ENCODE results near the gene SLC35A3. TPM values are rescaled to one million over a fixed set of nuclear protein-coding genes. Genes with fewer than 3 reads are reported as not detected.

SLC35A3 gene
- polyA plus RNA-seq = 8.2 to 25.9 TPM (median 17.9 TPM) in 3 replicates
- 10.7 TPM for polyA plus RNA-seq (2011; ENCODE audit: low read depth)
- polyA plus RNA-seq (2011; cell fraction: cytosol; rRNA removed) = 7.1 and 22.9 TPM in 2 replicates
- 27.8 and 33.5 TPM in 2 replicates for polyA plus RNA-seq (2011; cell fraction: nucleus; rRNA removed)
- polyA plus RNA-seq (2012; ENCODE audit: low replicate concordance) = 14.1 and 14.2 TPM in 2 replicates
- 4.1 to 19.9 TPM (median 13.9 TPM) in 3 replicates for polyA minus RNA-seq
- polyA minus RNA-seq (2011; cell fraction: cytosol; rRNA and poly(A)+ RNA removed) = 12.7 TPM
- polyA minus RNA-seq (2011; cell fraction: nucleus; rRNA and poly(A)+ RNA removed) = 16.6 and 38.7 TPM in 2 replicates

DNA sequence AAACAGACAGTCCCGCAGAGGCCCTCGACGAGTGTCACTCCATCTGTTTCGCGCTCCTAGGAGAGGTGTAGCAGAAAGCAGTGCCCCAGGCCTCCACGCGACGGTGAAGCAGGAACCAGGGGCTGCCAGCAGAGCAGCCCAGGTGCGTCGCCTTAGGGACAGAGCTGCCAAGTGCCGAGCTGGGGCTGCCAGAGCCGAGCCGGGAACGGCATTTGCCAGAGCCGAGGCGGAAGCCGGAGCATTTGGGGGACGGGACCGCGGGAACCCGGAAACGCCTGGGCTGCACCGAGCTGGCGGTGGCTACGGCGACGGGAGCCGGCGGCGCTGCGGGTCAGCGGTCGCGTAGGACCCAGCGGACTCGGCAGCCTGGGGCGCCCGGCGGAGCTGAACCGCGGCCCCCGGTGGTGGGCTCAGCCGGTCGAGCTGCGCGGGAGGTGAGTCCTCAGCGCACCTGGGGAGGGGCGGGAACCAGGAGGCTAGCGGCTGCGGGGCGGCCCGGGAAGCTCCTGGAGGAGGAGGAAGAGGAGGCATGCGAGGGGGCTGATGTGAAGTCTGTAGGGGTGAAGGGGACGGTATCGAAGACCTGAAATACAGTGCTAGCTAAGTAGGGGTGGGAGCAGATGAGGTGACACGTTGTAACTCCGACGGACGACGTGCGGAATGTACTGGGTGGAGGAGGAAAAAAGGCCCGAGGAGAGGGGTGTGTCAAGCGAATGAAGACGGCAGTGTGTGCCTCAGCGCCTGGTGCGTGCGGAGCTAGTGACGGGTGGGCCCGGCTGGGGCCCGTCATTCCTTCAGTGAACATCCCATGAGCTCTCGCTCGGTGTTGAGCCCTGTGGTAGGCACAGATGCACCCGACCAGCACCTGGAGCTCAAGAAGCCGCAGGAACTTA lies at the start of gene SLC35A3:
Gene SLC35A3, plus strand, starts transcription at position 268 of the 893 bp plus-strand sequence. CDS start 23,559 bp downstream, outside the sequence.
- DNase-seq (ENCODE audit: low read depth, low spot score) (no peak), FAIRE-seq (peak; percentile 5)
- peaks cover 26% of the 10 kb centered on the region for H3K79me2 ChIP-seq (ENCODE audit: control insufficient read depth, insufficient read depth, low read length)
- no peaks in the 10 kb centered on the region for H3K9me1 ChIP-seq (ENCODE audit: control insufficient read depth, extremely low read depth, insufficient read depth, low read length)
- peak within 1 kb of the TSS; percentile 100 for H3K4me2 ChIP-seq (ENCODE audit: control insufficient read depth, extremely low read depth, insufficient read depth, low read depth, low read length)
- H3K4me3 ChIP-seq (ENCODE audit: control insufficient read depth in 2 of 3, extremely low read depth in 1 of 3, insufficient read depth in 2 of 3, low read depth in 1 of 3, low read length in 3 of 3) = peak within 1 kb of the TSS; percentile 55 to 96 (median 65)
- H3K4me1 ChIP-seq (ENCODE audit: control insufficient read depth, extremely low read depth, insufficient read depth, low read length) = peaks cover 25% of the 10 kb centered on the region
- dilution Hi-C loops (cut with MboI; ENCODE audit: extremely low pct_ligation_motif_present, low sequenced_read_pairs) = no loop called here
- H4K20me1 ChIP-seq (ENCODE audit: control insufficient read depth, extremely low read depth, insufficient read depth, low read length) = no peaks in the 10 kb centered on the region
- peak within 1 kb of the TSS; percentile 93 for H3K9ac ChIP-seq (ENCODE audit: control insufficient read depth, extremely low read depth, insufficient read depth, low read length)
- H3K27ac ChIP-seq (ENCODE audit: control insufficient read depth, insufficient read depth, low read length) = peak within 1 kb of the TSS; percentile 87
- peak within 1 kb of the TSS; percentile 99 for H2AFZ ChIP-seq (ENCODE audit: control insufficient read depth, low read length)
- H3K27me3 ChIP-seq (ENCODE audit: control insufficient read depth, extremely low read depth, insufficient read depth, low read length) = no peaks in the 10 kb centered on the region
- no peaks in the 10 kb centered on the region for H3K9me3 ChIP-seq (ENCODE audit: control insufficient read depth, low read depth, low read length)
- TF ChIP-seq EZH2 (IDR thresholded peaks at IDR 0.05; ENCODE audit: low read length) (no peak), CTCF (optimal IDR thresholded peaks at IDR 0.05 in 1 of 3, IDR thresholded peaks at IDR 0.05 in 1 of 3, conservative IDR thresholded peaks at IDR 0.05 in 1 of 3; ENCODE audit: extremely low read depth in 1 of 3, insufficient read depth in 2 of 3, low read length in 3 of 3) (no peak)
- H3K36me3 ChIP-seq (ENCODE audit: control insufficient read depth in 2 of 2, extremely low read depth in 1 of 2, insufficient read depth in 2 of 2, low read length in 2 of 2) = no peaks in the 10 kb centered on the region

DNA sequence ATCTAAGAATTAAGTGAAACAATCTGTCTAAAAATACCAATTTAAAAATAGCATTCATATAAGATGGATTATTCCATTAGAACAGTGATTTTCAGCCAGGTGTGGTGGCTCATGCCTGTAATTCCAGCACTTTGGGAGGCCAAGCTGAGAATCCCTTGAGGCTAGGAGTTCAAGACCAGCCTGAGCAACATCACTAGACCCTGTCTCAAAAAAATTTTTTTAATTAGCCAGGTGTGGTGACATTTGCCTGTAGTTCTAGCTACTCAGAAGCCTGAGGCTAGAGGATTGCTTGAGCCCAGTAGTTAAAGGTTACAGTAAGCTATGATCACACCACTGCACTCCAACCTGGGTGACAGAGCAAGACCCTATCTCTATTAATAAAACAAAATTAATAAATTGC lies 35.0 kb upstream of the SLC35A3 start:
- H3K9ac ChIP-seq (ENCODE audit: control insufficient read depth, extremely low read depth, insufficient read depth, low read length) = no peak overlapping the region
- H3K4me2 ChIP-seq (ENCODE audit: control insufficient read depth, extremely low read depth, insufficient read depth, low read depth, low read length) = no peak overlapping the region
- H3K9me3 ChIP-seq (ENCODE audit: control insufficient read depth, low read depth, low read length) = no peaks in the 10 kb centered on the region
- TF ChIP-seq CTCF (optimal IDR thresholded peaks at IDR 0.05 in 1 of 3, IDR thresholded peaks at IDR 0.05 in 1 of 3, conservative IDR thresholded peaks at IDR 0.05 in 1 of 3; ENCODE audit: extremely low read depth in 1 of 3, insufficient read depth in 2 of 3, low read length in 3 of 3) = no peak
- no peak for TF ChIP-seq EZH2 (IDR thresholded peaks at IDR 0.05; ENCODE audit: low read length)
- H3K36me3 ChIP-seq (ENCODE audit: control insufficient read depth in 2 of 2, extremely low read depth in 1 of 2, insufficient read depth in 2 of 2, low read length in 2 of 2) = no peaks in the 10 kb centered on the region
- H4K20me1 ChIP-seq (ENCODE audit: control insufficient read depth, extremely low read depth, insufficient read depth, low read length) = no peaks in the 10 kb centered on the region
- H3K79me2 ChIP-seq (ENCODE audit: control insufficient read depth, insufficient read depth, low read length) = no peaks in the 10 kb centered on the region
- H3K27ac ChIP-seq (ENCODE audit: control insufficient read depth, insufficient read depth, low read length) = no peak overlapping the region
- no peak for DNase-seq (ENCODE audit: low read depth, low spot score)
- dilution Hi-C loops (cut with MboI; ENCODE audit: extremely low pct_ligation_motif_present, low sequenced_read_pairs) = no loop called here
- H3K9me1 ChIP-seq (ENCODE audit: control insufficient read depth, extremely low read depth, insufficient read depth, low read length) = no peaks in the 10 kb centered on the region
- H3K4me3 ChIP-seq (ENCODE audit: control insufficient read depth in 2 of 3, extremely low read depth in 1 of 3, insufficient read depth in 2 of 3, low read depth in 1 of 3, low read length in 3 of 3) = no peak overlapping the region
- H3K27me3 ChIP-seq (ENCODE audit: control insufficient read depth, extremely low read depth, insufficient read depth, low read length) = no peaks in the 10 kb centered on the region
- H3K4me1 ChIP-seq (ENCODE audit: control insufficient read depth, extremely low read depth, insufficient read depth, low read length) = no peaks in the 10 kb centered on the region
- no peak for FAIRE-seq
- no peak overlapping the region for H2AFZ ChIP-seq (ENCODE audit: control insufficient read depth, low read length)

Measured in keratinocyte (primary cell).